OCI-LY3 (cell line): ENCODE data around the gene SLC25A31.

Experiments used
- H2AFZ ChIP-seq: fragments of 200-600, 300-600 bp; shearing (Covaris generic); 2 replicates; pipeline ENCODE4 v1.6.0; 2014; ENCODE audit warnings: antibody characterized with exemption, low read depth, low read length
- H3K27ac ChIP-seq: fragments of 200-600, 300-600 bp; sonication (generic); 2 replicates; pipeline ENCODE4 v1.5.1; 2014; ENCODE audit warnings: mild to moderate bottlenecking, low read length, moderate library complexity, mixed read lengths
- H3K27me3 ChIP-seq: fragments of 200-600, 300-600 bp; sonication (generic); 2 replicates; pipeline ENCODE4 v1.6.1; 2014; ENCODE audit warnings: low read depth, low read length, mixed read lengths
- H3K36me3 ChIP-seq: fragments of 200-600, 300-600 bp; sonication (generic); replicated peaks from 2 replicates; pipeline ENCODE3; 2014; ENCODE audit warnings: low read depth, low read length, mixed read lengths
- H3K4me1 ChIP-seq: fragments of 300-600, 200-600 bp; sonication (generic); 2 replicates; pipeline ENCODE4 v1.6.1; 2014; ENCODE audit warnings: low read length, mixed read lengths
- H3K4me2 ChIP-seq: fragments of 200-600, 300-600 bp; sonication (generic); 2 replicates; pipeline ENCODE4 v1.6.1; 2014; ENCODE audit warnings: low read length, mixed read lengths
- H3K4me3 ChIP-seq: fragments of 300-600, 200-600 bp; sonication (generic); 2 replicates; pipeline ENCODE4 v1.5.1; 2014; ENCODE audit warnings: antibody characterized with exemption, mild to moderate bottlenecking, low read length, moderate library complexity
- H3K79me2 ChIP-seq: fragments of 300-600, 200-600 bp; shearing (Covaris generic); 2 replicates; pipeline ENCODE4 v1.6.1; 2014; ENCODE audit warnings: mild to moderate bottlenecking, low read length, mixed read lengths
- H3K9ac ChIP-seq: fragments of 300-600, 200-600 bp; shearing (Covaris generic); 2 replicates; pipeline ENCODE4 v1.6.0; 2014; ENCODE audit warnings: mild to moderate bottlenecking, low read length, moderate library complexity
- H3K9me3 ChIP-seq: fragments of 200-600, 300-600 bp; shearing (Covaris generic); 2 replicates; pipeline ENCODE4 v1.6.1; 2014; ENCODE audit warnings: low read length, mixed read lengths; ENCODE audit not compliant: insufficient read depth
- H4K20me1 ChIP-seq: fragments of 200-600, 300-600 bp; sonication (generic); 2 replicates; pipeline ENCODE4 v1.6.1; 2016; ENCODE audit warnings: low read length, mixed read lengths; ENCODE audit not compliant: insufficient read depth
- EZH2phosphoT487 ChIP-seq: fragments of 200-600 bp; shearing (Covaris generic); IDR thresholded peaks from 2 replicates; pipeline ENCODE4 v1.6.1; 2018; ENCODE audit warnings: antibody characterized with exemption, mixed run types, low read depth
- TF ChIP-seq, protein P1 (sequence below): fragments of 200-600, 300-600 bp; sonication (generic); IDR thresholded peaks from 2 replicates; pipeline ENCODE4 v1.5.1; 2014; ENCODE audit warnings: antibody characterized with exemption, low read length, low read depth

SLC25A31 gene

DNA sequence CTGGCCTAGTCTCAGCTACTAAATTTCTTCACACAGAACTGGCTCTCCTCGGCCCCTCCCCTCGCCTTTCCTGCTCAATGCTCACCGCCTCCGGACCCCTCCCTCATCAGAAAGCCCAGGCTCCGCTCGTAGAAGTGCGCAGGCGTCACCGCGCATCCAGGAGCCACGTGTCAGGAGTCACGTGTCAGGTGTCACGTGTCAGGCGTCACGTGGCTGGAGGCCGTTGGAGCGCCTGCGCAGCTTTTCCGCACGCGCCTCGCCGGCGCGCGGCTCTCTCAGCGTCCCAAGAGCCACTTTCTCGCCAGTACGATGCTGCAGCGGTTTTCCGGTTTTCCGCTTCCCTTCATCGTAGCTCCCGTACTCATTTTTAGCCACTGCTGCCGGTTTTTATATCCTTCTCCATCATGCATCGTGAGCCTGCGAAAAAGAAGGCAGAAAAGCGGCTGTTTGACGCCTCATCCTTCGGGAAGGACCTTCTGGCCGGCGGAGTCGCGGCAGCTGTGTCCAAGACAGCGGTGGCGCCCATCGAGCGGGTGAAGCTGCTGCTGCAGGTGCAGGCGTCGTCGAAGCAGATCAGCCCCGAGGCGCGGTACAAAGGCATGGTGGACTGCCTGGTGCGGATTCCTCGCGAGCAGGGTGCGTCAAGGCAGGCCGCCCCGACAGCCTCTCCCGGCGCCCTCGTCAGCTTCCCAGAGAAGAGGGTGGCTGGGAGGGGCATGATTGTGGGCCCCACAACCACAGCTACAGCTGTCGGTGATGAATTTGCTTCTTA lies at the start of gene SLC25A31:
SLC25A31 (plus strand) TSS at position 259 of the 772 bp plus-strand sequence; CDS start at position 405, 146 bp downstream.
- no peaks in the 10 kb centered on the region for H3K79me2 ChIP-seq
- no peaks in the 10 kb centered on the region for H3K36me3 ChIP-seq
- H4K20me1 ChIP-seq = no peaks in the 10 kb centered on the region
- peaks cover 42% of the 10 kb centered on the region for H3K27me3 ChIP-seq
- H3K4me3 ChIP-seq = no peak within 1 kb of the TSS
- H3K4me2 ChIP-seq = no peak within 1 kb of the TSS
- no peak within 1 kb of the TSS for H2AFZ ChIP-seq
- no peak within 1 kb of the TSS for H3K27ac ChIP-seq
- no peak within 1 kb of the TSS for H3K9ac ChIP-seq
- no peaks in the 10 kb centered on the region for H3K9me3 ChIP-seq
- no peaks in the 10 kb centered on the region for H3K4me1 ChIP-seq
- TF ChIP-seq EZH2phosphoT487 = no peak
- TF ChIP-seq, protein P1, sequence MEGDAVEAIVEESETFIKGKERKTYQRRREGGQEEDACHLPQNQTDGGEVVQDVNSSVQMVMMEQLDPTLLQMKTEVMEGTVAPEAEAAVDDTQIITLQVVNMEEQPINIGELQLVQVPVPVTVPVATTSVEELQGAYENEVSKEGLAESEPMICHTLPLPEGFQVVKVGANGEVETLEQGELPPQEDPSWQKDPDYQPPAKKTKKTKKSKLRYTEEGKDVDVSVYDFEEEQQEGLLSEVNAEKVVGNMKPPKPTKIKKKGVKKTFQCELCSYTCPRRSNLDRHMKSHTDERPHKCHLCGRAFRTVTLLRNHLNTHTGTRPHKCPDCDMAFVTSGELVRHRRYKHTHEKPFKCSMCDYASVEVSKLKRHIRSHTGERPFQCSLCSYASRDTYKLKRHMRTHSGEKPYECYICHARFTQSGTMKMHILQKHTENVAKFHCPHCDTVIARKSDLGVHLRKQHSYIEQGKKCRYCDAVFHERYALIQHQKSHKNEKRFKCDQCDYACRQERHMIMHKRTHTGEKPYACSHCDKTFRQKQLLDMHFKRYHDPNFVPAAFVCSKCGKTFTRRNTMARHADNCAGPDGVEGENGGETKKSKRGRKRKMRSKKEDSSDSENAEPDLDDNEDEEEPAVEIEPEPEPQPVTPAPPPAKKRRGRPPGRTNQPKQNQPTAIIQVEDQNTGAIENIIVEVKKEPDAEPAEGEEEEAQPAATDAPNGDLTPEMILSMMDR = no peak

DNA sequence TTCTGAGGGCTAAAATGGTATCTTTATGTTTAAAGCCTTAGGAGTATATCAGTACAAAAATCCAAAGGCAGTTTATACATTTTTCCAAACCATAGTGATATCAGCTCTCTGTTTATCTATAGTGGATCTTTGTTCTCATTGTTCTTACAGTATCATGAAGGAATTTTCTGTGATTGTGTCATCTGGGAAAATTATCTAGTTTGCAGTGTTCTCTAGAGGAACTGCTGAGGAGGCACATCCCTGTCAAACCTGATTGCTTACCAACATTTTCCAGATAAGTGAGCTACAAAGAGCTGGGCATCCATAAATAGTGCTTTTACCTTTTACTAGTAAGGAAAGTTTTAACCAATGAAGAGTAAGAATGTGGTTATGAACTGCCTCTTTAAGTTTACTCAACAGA lies 44.9 kb upstream of the SLC25A31 start:
- no peak overlapping the region for H3K27ac ChIP-seq

DNA sequence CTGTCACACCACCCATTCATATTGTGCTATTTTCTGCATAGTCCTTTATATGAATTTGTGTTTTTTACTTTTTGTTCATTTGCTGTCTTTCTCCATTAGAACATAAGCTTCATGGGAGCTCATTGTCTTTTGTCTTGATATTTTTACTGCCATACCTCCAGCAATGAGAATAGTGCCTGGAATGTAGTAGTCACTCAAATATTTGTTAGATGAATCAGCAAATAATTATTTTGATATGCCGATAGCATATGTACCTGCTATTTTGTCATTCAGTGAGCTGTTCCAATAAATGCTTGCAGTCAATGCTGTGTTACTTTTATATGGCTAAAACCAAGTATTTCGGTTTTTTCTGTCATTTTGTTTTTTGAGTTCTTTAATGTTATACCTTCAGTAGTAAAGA lies 43.5 kb upstream of the SLC25A31 start:
- H3K9ac ChIP-seq = no peak overlapping the region
- no peak overlapping the region for H2AFZ ChIP-seq
- H3K27me3 ChIP-seq = peaks cover 82% of the 10 kb centered on the region
- no peak overlapping the region for H3K4me2 ChIP-seq
- H3K4me1 ChIP-seq = no peaks in the 10 kb centered on the region
- no peaks in the 10 kb centered on the region for H3K9me3 ChIP-seq
- H3K4me3 ChIP-seq = no peak overlapping the region
- H3K27ac ChIP-seq = no peak overlapping the region
- TF ChIP-seq EZH2phosphoT487 = no peak
- TF ChIP-seq, protein P1 = no peak
- no peaks in the 10 kb centered on the region for H3K36me3 ChIP-seq
- H4K20me1 ChIP-seq = peaks cover 2% of the 10 kb centered on the region; the same call in 1 of the 2 replicates
- H3K79me2 ChIP-seq = no peaks in the 10 kb centered on the region

More for the DNA sequence above, 44.9 kb upstream of the SLC25A31 start:
- Histone ChIP-seq H3K4me1 (no peaks in the 10 kb centered on the region), H3K36me3 (no peaks in the 10 kb centered on the region), H3K4me3 (no peak overlapping the region), H3K9me3 (no peaks in the 10 kb centered on the region), H3K4me2 (no peak overlapping the region), H4K20me1 (peaks cover 2% of the 10 kb centered on the region; the same call in 1 of the 2 replicates), H3K9ac (no peak overlapping the region), H3K79me2 (no peaks in the 10 kb centered on the region), H2AFZ (no peak overlapping the region), H3K27me3 (peaks cover 69% of the 10 kb centered on the region)
- TF ChIP-seq, protein P1 = no peak
- TF ChIP-seq EZH2phosphoT487 = no peak

DNA sequence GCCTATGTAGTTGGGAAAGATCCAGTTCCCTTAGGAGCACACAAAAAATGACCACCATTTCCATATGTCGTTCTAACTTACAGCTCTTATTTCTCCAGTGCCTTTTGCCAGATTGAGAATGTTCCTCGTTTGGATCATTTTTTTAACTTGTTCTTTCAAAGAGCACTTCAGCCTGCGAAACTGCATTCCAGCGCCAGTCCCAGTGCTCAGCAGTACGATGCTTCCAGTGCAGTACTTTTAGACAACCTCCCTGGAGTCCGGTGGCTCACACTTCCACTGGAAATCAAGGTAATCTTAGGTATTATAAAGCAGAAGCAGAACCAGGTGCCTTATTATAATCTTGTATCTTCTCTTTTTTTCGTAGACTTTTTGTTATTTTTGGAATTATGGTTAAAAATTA lies 42.6 kb upstream of the SLC25A31 start:
- Histone ChIP-seq H3K79me2 (no peaks in the 10 kb centered on the region), H3K4me1 (no peaks in the 10 kb centered on the region), H3K9me3 (no peaks in the 10 kb centered on the region), H3K36me3 (no peaks in the 10 kb centered on the region), H3K27ac (no peak overlapping the region), H3K9ac (no peak overlapping the region), H3K4me3 (no peak overlapping the region), H3K27me3 (peaks cover 86% of the 10 kb centered on the region), H4K20me1 (peaks cover 2% of the 10 kb centered on the region; the same call in 1 of the 2 replicates), H3K4me2 (no peak overlapping the region), H2AFZ (no peak overlapping the region)
- TF ChIP-seq EZH2phosphoT487 = no peak
- TF ChIP-seq, protein P1 = no peak
